HepG2 (cell line): Measurements from ENCODE around the gene TYW1B.
"Not testable (repeated sequence)": the region's sequence is repeated elsewhere in the genome, so short reads cannot be mapped to it uniquely, and the experiment has no call there.

Source experiments
- ESRRA ChIP-seq: sonication (generic); formaldehyde crosslinking; IDR thresholded peaks from 2 replicates; pipeline ENCODE4 v1.5.1; 2020; ENCODE audit warnings: mild to moderate bottlenecking, low read depth, missing genetic modification reagents
- JUNB ChIP-seq: sonication (generic); formaldehyde crosslinking; IDR thresholded peaks from 2 replicates; pipeline ENCODE4 v1.8.0; 2022; ENCODE audit warnings: missing genetic modification reagents, mild to moderate bottlenecking, borderline replicate concordance
- ZNF644 ChIP-seq: IDR thresholded peaks from 2 replicates; pipeline ENCODE4 v1.6.1; 2016; ENCODE audit warnings: low read depth
- TF ChIP-seq, protein P1 (sequence below): sonication (generic); formaldehyde crosslinking; IDR thresholded peaks from 2 replicates; pipeline ENCODE4 v1.8.1; 2022; ENCODE audit warnings: low read depth, mild to moderate bottlenecking, missing genetic modification reagents

DNA sequence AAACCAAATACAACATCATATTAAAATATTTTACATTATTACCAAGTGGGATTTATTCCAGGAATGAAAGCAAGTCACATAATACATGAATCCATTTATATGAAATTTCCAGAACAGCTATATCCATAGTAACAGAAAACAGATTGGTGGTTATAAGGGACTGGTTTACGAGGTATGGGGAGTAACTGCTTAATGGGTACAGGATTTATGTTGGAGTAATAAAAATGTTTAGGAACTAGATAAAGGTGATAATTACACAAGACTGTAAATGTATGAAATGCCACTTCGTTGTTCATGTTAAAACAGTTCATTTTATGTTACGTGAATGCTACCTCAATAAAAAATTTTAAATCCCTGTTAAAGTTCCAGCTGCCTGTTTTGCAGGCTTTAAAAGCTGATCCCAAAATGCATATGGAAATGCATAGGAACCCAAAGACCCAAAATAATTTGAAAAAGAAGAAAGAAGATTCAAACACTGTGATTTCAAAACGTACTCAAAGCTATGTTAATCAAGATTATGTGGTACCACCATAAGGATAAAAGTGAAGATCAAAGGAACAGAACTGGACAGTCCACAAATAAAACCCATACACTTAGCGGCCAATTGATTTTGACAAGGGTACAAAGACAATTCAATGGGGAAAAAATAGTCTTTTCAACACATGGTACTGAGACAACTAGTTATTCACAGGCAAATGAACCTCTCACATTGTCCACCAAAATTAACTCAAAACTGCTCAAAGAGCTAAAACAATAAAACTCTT lies 186.3 kb downstream of the TYW1B start:
- not testable (repeated sequence) for TF ChIP-seq ESRRA, ZNF644, JUNB (CRISPR knock-in tag)
- TF ChIP-seq, protein P1, sequence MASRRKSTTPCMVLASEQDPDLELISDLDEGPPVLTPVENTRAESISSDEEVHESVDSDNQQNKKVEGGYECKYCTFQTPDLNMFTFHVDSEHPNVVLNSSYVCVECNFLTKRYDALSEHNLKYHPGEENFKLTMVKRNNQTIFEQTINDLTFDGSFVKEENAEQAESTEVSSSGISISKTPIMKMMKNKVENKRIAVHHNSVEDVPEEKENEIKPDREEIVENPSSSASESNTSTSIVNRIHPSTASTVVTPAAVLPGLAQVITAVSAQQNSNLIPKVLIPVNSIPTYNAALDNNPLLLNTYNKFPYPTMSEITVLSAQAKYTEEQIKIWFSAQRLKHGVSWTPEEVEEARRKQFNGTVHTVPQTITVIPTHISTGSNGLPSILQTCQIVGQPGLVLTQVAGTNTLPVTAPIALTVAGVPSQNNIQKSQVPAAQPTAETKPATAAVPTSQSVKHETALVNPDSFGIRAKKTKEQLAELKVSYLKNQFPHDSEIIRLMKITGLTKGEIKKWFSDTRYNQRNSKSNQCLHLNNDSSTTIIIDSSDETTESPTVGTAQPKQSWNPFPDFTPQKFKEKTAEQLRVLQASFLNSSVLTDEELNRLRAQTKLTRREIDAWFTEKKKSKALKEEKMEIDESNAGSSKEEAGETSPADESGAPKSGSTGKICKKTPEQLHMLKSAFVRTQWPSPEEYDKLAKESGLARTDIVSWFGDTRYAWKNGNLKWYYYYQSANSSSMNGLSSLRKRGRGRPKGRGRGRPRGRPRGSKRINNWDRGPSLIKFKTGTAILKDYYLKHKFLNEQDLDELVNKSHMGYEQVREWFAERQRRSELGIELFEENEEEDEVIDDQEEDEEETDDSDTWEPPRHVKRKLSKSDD, result not testable (repeated sequence)
